ENCODE results near the gene ZNF507.

The ZNF507 gene

GRCh38 chr19:32345261-32346207, at the start of gene ZNF507:
ZNF507 (plus strand) TSS chr19:32345610; CDS start chr19:32352831, 7,221 bp downstream.
- no peak for DNase-seq

GRCh38 chr19:32296694-32297093, 48.7 kb upstream of the ZNF507 start:
- no peak for DNase-seq

GRCh38 chr19:32302778-32303177, 42.6 kb upstream of the ZNF507 start:
- no peak for DNase-seq

- DNase-seq = no peak
Observed at GRCh38 chr19:32303193-32303592, 42.2 kb upstream of the ZNF507 start.

- no peak for DNase-seq
Observed at GRCh38 chr19:32307591-32307990, 37.8 kb upstream of the ZNF507 start.

- no peak for DNase-seq
Observed at GRCh38 chr19:32308431-32309077, 36.9 kb upstream of the ZNF507 start.

- DNase-seq = no peak
Observed at GRCh38 chr19:32309711-32310390, 35.6 kb upstream of the ZNF507 start.

- no peak for DNase-seq
Observed at GRCh38 chr19:32311371-32311770, 34.0 kb upstream of the ZNF507 start.

- no peak for DNase-seq
Observed at GRCh38 chr19:32313569-32314265, 31.7 kb upstream of the ZNF507 start.

GRCh38 chr19:32316034-32316433, 29.4 kb upstream of the ZNF507 start:
- DNase-seq = no peak

- DNase-seq = no peak
Observed at GRCh38 chr19:32317086-32317485, 28.3 kb upstream of the ZNF507 start.

GRCh38 chr19:32318884-32319520, 26.4 kb upstream of the ZNF507 start:
- DNase-seq = no peak

GRCh38 chr19:32322541-32322940, 22.9 kb upstream of the ZNF507 start:
- no peak for DNase-seq

- no peak for DNase-seq
Observed at GRCh38 chr19:32324631-32325285, 20.7 kb upstream of the ZNF507 start.

- DNase-seq = no peak
Observed at GRCh38 chr19:32330213-32330857, 15.1 kb upstream of the ZNF507 start.

GRCh38 chr19:32333227-32333626, 12.2 kb upstream of the ZNF507 start:
- DNase-seq = no peak

GRCh38 chr19:32336259-32337083, 8.9 kb upstream of the ZNF507 start:
- no peak for DNase-seq

GRCh38 chr19:32337084-32337808, 8.2 kb upstream of the ZNF507 start:
- no peak for DNase-seq

GRCh38 chr19:32339423-32339822, 6.0 kb upstream of the ZNF507 start:
- no peak for DNase-seq
